Tibial nerve (tissue), 4 donors: ENCODE data around the gene IPO5. TPM values are rescaled to one million over a fixed set of nuclear protein-coding genes. Genes with fewer than 3 reads are reported as not detected.

ENCODE experiments used
- DNase-seq, 2 donors: peaks; one replicate each; pipeline ENCODE4 v3.0.0-alpha.2; 2019; ENCODE audit warnings: low spot score in 2 of 2
- H3K27ac ChIP-seq, 4 donors: fragments of 200-600 bp; sonication (generic) in 3 of 4; one replicate each; pipeline ENCODE4 v1.5.1; 2017 to 2019; ENCODE audit warnings: mild to moderate bottlenecking in 1 of 4
- H3K27me3 ChIP-seq, 2 donors: fragments of 200-600 bp; sonication (generic) in 1 of 2; one replicate each; pipeline versions ENCODE4 v1.5.1 to v1.6.0; 2017 to 2019
- H3K36me3 ChIP-seq, 3 donors: fragments of 200-600 bp; sonication (generic); one replicate each; pipeline ENCODE4 v1.5.1; 2018 to 2019
- H3K4me1 ChIP-seq, 4 donors: fragments of 200-600 bp; sonication (generic) in 3 of 4; one replicate each; pipeline ENCODE4 v1.5.1; 2017 to 2019
- H3K4me3 ChIP-seq, 4 donors: fragments of 200-600 bp; sonication (generic) in 3 of 4; one replicate each; pipeline ENCODE4 v1.5.1; 2017 to 2019; ENCODE audit warnings: mild to moderate bottlenecking in 1 of 4, moderate library complexity in 1 of 4
- H3K9me3 ChIP-seq, 4 donors: fragments of 200-600 bp; sonication (generic) in 3 of 4; one replicate each; pipeline ENCODE4 v1.5.1; 2017 to 2019
- CTCF ChIP-seq, 5 experiments: fragments of 200-600 bp in 3 of 5; fragments of 450-650 bp in 2 of 5; sonication (generic) in 3 of 5; IDR thresholded peaks; one replicate each; pipeline ENCODE4 v1.5.1; 2016 to 2019; ENCODE audit warnings: antibody characterized with exemption in 5 of 5, mild to moderate bottlenecking in 3 of 5, moderate library complexity in 2 of 5
- EP300 ChIP-seq, 2 donors: sonication (generic); formaldehyde crosslinking; IDR thresholded peaks; one replicate each; pipeline ENCODE4 v1.6.1; 2017; ENCODE audit warnings: antibody characterized with exemption in 2 of 2, mild to moderate bottlenecking in 1 of 2
- POLR2A ChIP-seq, 2 donors: fragments of 450-650 bp; IDR thresholded peaks; one replicate each; pipeline ENCODE4 v1.6.1; 2017; ENCODE audit warnings: antibody characterized with exemption in 2 of 2, mild to moderate bottlenecking in 2 of 2, moderate library complexity in 2 of 2
- WGBS, 2 donors: methylation state at CpG; one replicate each; pipeline ENCODE4 v1.1.5; 2018; 5-methylcytosine and 5-hydroxymethylcytosine counted together
- total RNA-seq, 4 donors: library from RNA; depleted of rRNA; stranded (reverse); fragments of >200 nt; gene quantifications; one replicate each; pipeline ENCODE4 v1.1.0, GENCODE V29; 2016

The IPO5 gene
- total RNA-seq, 4 donors from 2014 or later: 117 to 135 (median 120) TPM

GRCh38 chr13:97938706-97939475 is 14.6 kb upstream of the IPO5 start:
- H3K4me1 ChIP-seq: peaks cover 0 to 19% (median 1%) of the 10 kb centered on the region in 4 donors
- TF ChIP-seq CTCF (IDR thresholded peaks at IDR 0.05) (no peak), POLR2A (IDR thresholded peaks at IDR 0.05) (no peak), EP300 (IDR thresholded peaks at IDR 0.05) (no peak)
- WGBS, 2 donors: 55 to 59% methylated on average over 6 of the region's 6 CpGs
- no peak for DNase-seq
- H3K27ac ChIP-seq: no peak overlapping the region
- H3K27me3 ChIP-seq: no peaks in the 10 kb centered on the region
- H3K4me3 ChIP-seq: no peak overlapping the region
- no peaks in the 10 kb centered on the region for H3K9me3 ChIP-seq
- H3K36me3 ChIP-seq: no peaks in the 10 kb centered on the region

GRCh38 chr13:97944396-97945029 is 9.0 kb upstream of the IPO5 start:
- 54 to 57% methylated on average over 5 of the region's 5 CpGs for WGBS, 2 donors
- no peak for DNase-seq
- Histone ChIP-seq H3K4me3 (no peak overlapping the region), H3K36me3 (no peaks in the 10 kb centered on the region), H3K27me3 (no peaks in the 10 kb centered on the region), H3K4me1 (no peaks in the 10 kb centered on the region), H3K27ac (no peak overlapping the region), H3K9me3 (no peaks in the 10 kb centered on the region)
- TF ChIP-seq POLR2A (IDR thresholded peaks at IDR 0.05) (no peak), CTCF (IDR thresholded peaks at IDR 0.05) (no peak), EP300 (IDR thresholded peaks at IDR 0.05) (no peak)

GRCh38 chr13:97945342-97945741 is 8.1 kb upstream of the IPO5 start:
- Histone ChIP-seq H3K27me3 (no peaks in the 10 kb centered on the region), H3K4me1 (no peaks in the 10 kb centered on the region), H3K36me3 (no peaks in the 10 kb centered on the region), H3K4me3 (no peak overlapping the region), H3K9me3 (no peaks in the 10 kb centered on the region), H3K27ac (no peak overlapping the region)
- TF ChIP-seq EP300 (IDR thresholded peaks at IDR 0.05): no peak
- TF ChIP-seq POLR2A (IDR thresholded peaks at IDR 0.05): no peak
- DNase-seq: no peak

- H3K27me3 ChIP-seq: no peaks in the 10 kb centered on the region
- no peaks in the 10 kb centered on the region for H3K4me1 ChIP-seq
- DNase-seq: no peak
- no peak overlapping the region for H3K4me3 ChIP-seq
- TF ChIP-seq POLR2A (IDR thresholded peaks at IDR 0.05): no peak
- no peak for TF ChIP-seq EP300 (IDR thresholded peaks at IDR 0.05)
- no peak for TF ChIP-seq CTCF (IDR thresholded peaks at IDR 0.05)
- no peaks in the 10 kb centered on the region for H3K9me3 ChIP-seq
- WGBS, 2 donors: 85 to 91% methylated on average over 5 of the region's 5 CpGs
- H3K27ac ChIP-seq: no peak overlapping the region
- no peaks in the 10 kb centered on the region for H3K36me3 ChIP-seq
These were observed 7.6 kb upstream of the IPO5 start for GRCh38 chr13:97945792-97946419.

- no peak for TF ChIP-seq EP300 (IDR thresholded peaks at IDR 0.05)
- TF ChIP-seq CTCF (IDR thresholded peaks at IDR 0.05): no peak
- TF ChIP-seq POLR2A (IDR thresholded peaks at IDR 0.05): no peak
- no peaks in the 10 kb centered on the region for H3K4me1 ChIP-seq
- no peaks in the 10 kb centered on the region for H3K36me3 ChIP-seq
- H3K27me3 ChIP-seq: no peaks in the 10 kb centered on the region
- DNase-seq: no peak
- no peak overlapping the region for H3K4me3 ChIP-seq
- WGBS, 2 donors: 41 to 52% methylated on average over 3 of the region's 3 CpGs
- no peaks in the 10 kb centered on the region for H3K9me3 ChIP-seq
- H3K27ac ChIP-seq: no peak overlapping the region
These were observed 6.4 kb upstream of the IPO5 start for GRCh38 chr13:97946951-97947588.
